ENCODE measurements around the gene SEMA5A. TPM values are rescaled to one million over a fixed set of nuclear protein-coding genes. Genes with fewer than 3 reads are reported as not detected.

The SEMA5A gene
- total RNA-seq, 1 donor from 2014 or later = 189 TPM

DNA sequence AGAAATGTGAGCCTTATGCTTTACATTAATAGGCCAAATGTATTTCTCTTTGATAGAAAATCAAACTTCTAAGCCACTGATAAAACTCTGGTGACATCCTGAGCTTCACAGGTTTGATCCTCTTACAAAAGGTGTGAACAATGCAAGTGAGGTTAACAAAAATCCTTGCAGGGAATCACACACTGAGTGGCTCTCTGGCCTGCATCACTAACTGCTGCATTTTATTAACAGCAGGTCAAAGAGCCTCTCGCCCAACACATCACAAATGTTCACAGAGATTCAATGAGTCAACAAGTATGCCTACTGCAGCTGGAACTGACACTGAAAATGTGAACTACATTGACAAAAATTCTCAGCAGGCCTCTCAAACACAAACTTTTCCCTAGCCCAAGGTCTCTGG is 122.3 kb downstream of the SEMA5A start:
- Mint-ChIP-seq H3K4me1 (ENCODE audit: unreplicated experiment) (peaks cover 57% of the 10 kb centered on the region), H3K27ac (ENCODE audit: unreplicated experiment) (peak overlapping the region; percentile 29), H3K9me3 (ENCODE audit: unreplicated experiment) (peaks cover 8% of the 10 kb centered on the region), H3K27me3 (ENCODE audit: unreplicated experiment) (no peaks in the 10 kb centered on the region), H3K36me3 (ENCODE audit: unreplicated experiment) (peaks cover 31% of the 10 kb centered on the region), H3K4me3 (ENCODE audit: unreplicated experiment) (no peak overlapping the region)
- DNase-seq (ENCODE audit: extremely low spot score, unreplicated experiment) = no peak
- TF ChIP-seq, protein P1, sequence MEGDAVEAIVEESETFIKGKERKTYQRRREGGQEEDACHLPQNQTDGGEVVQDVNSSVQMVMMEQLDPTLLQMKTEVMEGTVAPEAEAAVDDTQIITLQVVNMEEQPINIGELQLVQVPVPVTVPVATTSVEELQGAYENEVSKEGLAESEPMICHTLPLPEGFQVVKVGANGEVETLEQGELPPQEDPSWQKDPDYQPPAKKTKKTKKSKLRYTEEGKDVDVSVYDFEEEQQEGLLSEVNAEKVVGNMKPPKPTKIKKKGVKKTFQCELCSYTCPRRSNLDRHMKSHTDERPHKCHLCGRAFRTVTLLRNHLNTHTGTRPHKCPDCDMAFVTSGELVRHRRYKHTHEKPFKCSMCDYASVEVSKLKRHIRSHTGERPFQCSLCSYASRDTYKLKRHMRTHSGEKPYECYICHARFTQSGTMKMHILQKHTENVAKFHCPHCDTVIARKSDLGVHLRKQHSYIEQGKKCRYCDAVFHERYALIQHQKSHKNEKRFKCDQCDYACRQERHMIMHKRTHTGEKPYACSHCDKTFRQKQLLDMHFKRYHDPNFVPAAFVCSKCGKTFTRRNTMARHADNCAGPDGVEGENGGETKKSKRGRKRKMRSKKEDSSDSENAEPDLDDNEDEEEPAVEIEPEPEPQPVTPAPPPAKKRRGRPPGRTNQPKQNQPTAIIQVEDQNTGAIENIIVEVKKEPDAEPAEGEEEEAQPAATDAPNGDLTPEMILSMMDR (IDR thresholded peaks at IDR 0.05) = no peak

DNA sequence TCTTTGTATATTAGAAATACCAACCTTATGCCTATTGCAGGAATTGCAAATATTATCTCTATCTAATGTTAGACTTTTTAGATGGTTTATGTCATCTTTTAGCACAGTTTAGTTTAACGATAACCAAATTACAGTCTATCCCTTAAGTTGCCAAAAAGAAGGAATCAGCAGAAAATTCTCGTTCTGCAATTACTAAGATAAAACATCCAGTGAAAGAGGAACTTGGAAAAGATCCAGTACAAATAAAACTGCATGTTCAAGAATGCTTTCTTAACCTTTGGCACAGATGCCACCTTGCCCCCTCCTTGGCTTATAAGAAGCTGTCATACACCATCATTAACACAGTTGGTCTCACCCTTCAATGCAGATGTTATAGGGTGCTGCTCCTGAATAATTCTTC is 124.0 kb downstream of the SEMA5A start:
- no peaks in the 10 kb centered on the region for H3K27me3 Mint-ChIP-seq (ENCODE audit: unreplicated experiment)
- H3K9me3 Mint-ChIP-seq (ENCODE audit: unreplicated experiment) = peaks cover 8% of the 10 kb centered on the region
- H3K27ac Mint-ChIP-seq (ENCODE audit: unreplicated experiment) = no peak overlapping the region
- peaks cover 53% of the 10 kb centered on the region for H3K4me1 Mint-ChIP-seq (ENCODE audit: unreplicated experiment)
- H3K4me3 Mint-ChIP-seq (ENCODE audit: unreplicated experiment) = no peak overlapping the region
- H3K36me3 Mint-ChIP-seq (ENCODE audit: unreplicated experiment) = peaks cover 37% of the 10 kb centered on the region
- TF ChIP-seq, protein P1 (IDR thresholded peaks at IDR 0.05) = no peak
- DNase-seq (ENCODE audit: extremely low spot score, unreplicated experiment) = no peak

- peaks cover 36% of the 10 kb centered on the region for H3K36me3 Mint-ChIP-seq (ENCODE audit: unreplicated experiment)
- H3K27me3 Mint-ChIP-seq (ENCODE audit: unreplicated experiment) = no peaks in the 10 kb centered on the region
- H3K9me3 Mint-ChIP-seq (ENCODE audit: unreplicated experiment) = peaks cover 8% of the 10 kb centered on the region
- H3K4me1 Mint-ChIP-seq (ENCODE audit: unreplicated experiment) = peaks cover 37% of the 10 kb centered on the region
- DNase-seq (ENCODE audit: extremely low spot score, unreplicated experiment) = no peak
- no peak overlapping the region for H3K27ac Mint-ChIP-seq (ENCODE audit: unreplicated experiment)
- H3K4me3 Mint-ChIP-seq (ENCODE audit: unreplicated experiment) = no peak overlapping the region
- TF ChIP-seq, protein P1 (IDR thresholded peaks at IDR 0.05) = no peak
Observed at GRCh38 chr5:9419794-9420193, 126.1 kb downstream of the SEMA5A start.

DNA sequence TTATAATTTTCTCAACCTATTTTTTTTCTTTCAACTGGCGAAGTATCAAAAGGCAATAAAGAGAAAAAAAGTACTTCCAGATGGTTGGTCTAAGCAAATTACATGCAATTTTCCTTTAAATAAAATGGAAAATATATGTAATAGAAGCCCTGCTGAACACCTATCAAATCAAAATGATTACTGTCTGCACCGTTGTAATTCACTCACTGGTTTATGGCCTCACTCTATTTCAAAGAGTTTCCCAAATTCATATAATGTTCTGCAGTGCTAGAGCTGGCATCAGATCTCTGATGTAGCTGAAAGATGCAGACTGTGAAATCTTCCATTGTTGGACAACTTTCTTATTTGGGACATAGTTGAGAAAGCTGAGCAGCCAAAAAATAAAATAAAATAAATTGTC is 130.3 kb downstream of the SEMA5A start:
- H3K4me3 Mint-ChIP-seq (ENCODE audit: unreplicated experiment) = no peak overlapping the region
- no peak overlapping the region for H3K27ac Mint-ChIP-seq (ENCODE audit: unreplicated experiment)
- no peaks in the 10 kb centered on the region for H3K4me1 Mint-ChIP-seq (ENCODE audit: unreplicated experiment)
- H3K36me3 Mint-ChIP-seq (ENCODE audit: unreplicated experiment) = peaks cover 31% of the 10 kb centered on the region
- DNase-seq (ENCODE audit: extremely low spot score, unreplicated experiment) = no peak
- TF ChIP-seq, protein P1 (IDR thresholded peaks at IDR 0.05) = no peak
- peaks cover 8% of the 10 kb centered on the region for H3K9me3 Mint-ChIP-seq (ENCODE audit: unreplicated experiment)
- no peaks in the 10 kb centered on the region for H3K27me3 Mint-ChIP-seq (ENCODE audit: unreplicated experiment)

- H3K4me3 Mint-ChIP-seq (ENCODE audit: unreplicated experiment) = no peak overlapping the region
- peaks cover 34% of the 10 kb centered on the region for H3K36me3 Mint-ChIP-seq (ENCODE audit: unreplicated experiment)
- H3K27ac Mint-ChIP-seq (ENCODE audit: unreplicated experiment) = no peak overlapping the region
- H3K4me1 Mint-ChIP-seq (ENCODE audit: unreplicated experiment) = no peaks in the 10 kb centered on the region
- H3K9me3 Mint-ChIP-seq (ENCODE audit: unreplicated experiment) = peaks cover 8% of the 10 kb centered on the region
- no peaks in the 10 kb centered on the region for H3K27me3 Mint-ChIP-seq (ENCODE audit: unreplicated experiment)
- TF ChIP-seq, protein P1 (IDR thresholded peaks at IDR 0.05) = no peak
- DNase-seq (ENCODE audit: extremely low spot score, unreplicated experiment) = no peak
Observed at GRCh38 chr5:9415091-9415490, 130.8 kb downstream of the SEMA5A start.
